Erythroblast (primary cell): ENCODE data around the gene DENND5B.

Source experiments
- GATA1 ChIP-seq: IDR thresholded peaks from 2 replicates; pipeline ENCODE4 v1.6.1; 2011; ENCODE audit warnings: low read depth, mild to moderate bottlenecking, control low read depth, low read length, moderate library complexity
- POLR2A ChIP-seq: IDR thresholded peaks from 2 replicates; pipeline ENCODE4 v1.6.1; 2011; ENCODE audit warnings: mild to moderate bottlenecking, low read length

GRCh38 chr12:31522607-31523006 is 68.3 kb downstream of the DENND5B start:
- TF ChIP-seq POLR2A (no peak), GATA1 (no peak)
